ENCODE results near the gene SYNGAP1. TPM values are rescaled to one million over a fixed set of nuclear protein-coding genes. Genes with fewer than 3 reads are reported as not detected.
A peak's percentile ranks its signal among the peaks of the same experiment; 100 is the strongest.

Gene SYNGAP1
- total and polyA plus RNA-seq, 9 of the 15 experiments (the other 6 are each of a cell fraction or from before 2014, with no cell fraction given) = 0.01 to 22.8 (median 3.2) TPM

DNA sequence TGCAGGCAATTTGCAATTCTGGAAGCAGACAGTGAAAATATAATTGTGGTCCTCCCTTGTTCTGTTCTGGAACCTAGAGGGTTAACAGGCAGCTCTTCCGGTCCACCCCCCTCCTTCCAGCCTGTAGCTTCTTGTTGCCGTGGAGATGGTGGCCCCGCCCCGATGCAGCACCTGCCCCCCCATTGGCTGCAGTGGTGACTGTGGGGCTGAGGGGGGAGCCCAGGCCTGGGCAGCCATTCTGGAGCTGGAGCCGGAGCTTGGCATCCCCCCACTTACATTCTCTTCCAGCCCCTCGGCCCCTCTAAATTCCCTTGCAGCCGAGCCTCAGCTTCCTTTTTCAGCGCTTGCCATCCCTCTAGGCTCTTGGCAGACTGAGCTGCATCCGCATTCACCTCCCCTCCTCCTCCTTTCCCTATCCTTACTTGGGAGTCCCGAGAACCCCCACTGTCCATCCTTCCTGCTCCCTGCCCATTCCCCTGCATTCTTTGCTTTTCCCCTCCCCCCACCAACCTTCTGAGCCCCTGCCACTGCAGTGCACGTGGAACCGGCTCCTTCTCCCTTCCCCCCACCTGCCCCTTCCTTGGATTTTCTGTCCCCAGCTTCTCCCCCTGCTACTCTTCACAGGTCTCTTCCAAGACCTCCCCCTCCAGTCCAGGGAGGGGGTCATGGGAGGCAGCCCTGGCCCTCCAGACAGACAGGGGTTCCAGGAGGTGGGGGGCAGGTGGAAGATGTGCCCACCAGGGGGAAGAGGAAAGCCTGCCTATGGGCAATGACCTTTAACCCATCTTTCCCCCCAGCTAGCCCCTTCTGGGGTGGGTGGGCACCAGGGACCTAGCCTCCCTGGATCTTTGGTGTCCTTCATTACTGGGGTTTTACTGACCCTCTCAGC lies 11.4 kb downstream of the SYNGAP1 start (continued):
- TF ChIP-seq HOXB6 (CRISPR knock-in tag; IDR thresholded peaks at IDR 0.05; ENCODE audit: borderline replicate concordance) (no peak), ETV1 (tag; conservative IDR thresholded peaks at IDR 0.05; ENCODE audit: low read depth) (peak; percentile 96), EGR1 (conservative IDR thresholded peaks at IDR 0.05) (0 out of 2 replicates have a peak, but pooled peaks have one; percentile 17), FOXJ3 (CRISPR knock-in tag; IDR thresholded peaks at IDR 0.05) (peak; percentile 72), MAFK (IDR thresholded peaks at IDR 0.05; ENCODE audit: low read length) (no peak), ZNF507 (tag; conservative IDR thresholded peaks at IDR 0.05) (no peak), YY1 (IDR thresholded peaks at IDR 0.05; ENCODE audit: borderline replicate concordance in 1 of 3, control insufficient read depth in 1 of 3, extremely low read depth in 1 of 3, insufficient read depth in 3 of 3, insufficient read length in 1 of 3, insufficient replicate concordance in 2 of 3, low read depth in 1 of 3, low read length in 2 of 3) (peak in 2 of 3 experiments; percentile 22 to 34), GABPB1 (CRISPR knock-in tag; IDR thresholded peaks at IDR 0.05) (peak; percentile 57; the same call in 1 of the 2 replicates), JUND (IDR thresholded peaks at IDR 0.05; ENCODE audit: borderline replicate concordance, low read depth, low read length) (no peak), JUND (tag; IDR thresholded peaks at IDR 0.05; ENCODE audit: borderline replicate concordance, low read depth, low read length) (no peak)
- TF ChIP-seq, protein P1, sequence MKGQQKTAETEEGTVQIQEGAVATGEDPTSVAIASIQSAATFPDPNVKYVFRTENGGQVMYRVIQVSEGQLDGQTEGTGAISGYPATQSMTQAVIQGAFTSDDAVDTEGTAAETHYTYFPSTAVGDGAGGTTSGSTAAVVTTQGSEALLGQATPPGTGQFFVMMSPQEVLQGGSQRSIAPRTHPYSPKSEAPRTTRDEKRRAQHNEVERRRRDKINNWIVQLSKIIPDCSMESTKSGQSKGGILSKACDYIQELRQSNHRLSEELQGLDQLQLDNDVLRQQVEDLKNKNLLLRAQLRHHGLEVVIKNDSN (CRISPR knock-in tag; IDR thresholded peaks at IDR 0.05) = peak; percentile 21; the same call in 1 of the 2 replicates
- TF ChIP-seq, protein P2, sequence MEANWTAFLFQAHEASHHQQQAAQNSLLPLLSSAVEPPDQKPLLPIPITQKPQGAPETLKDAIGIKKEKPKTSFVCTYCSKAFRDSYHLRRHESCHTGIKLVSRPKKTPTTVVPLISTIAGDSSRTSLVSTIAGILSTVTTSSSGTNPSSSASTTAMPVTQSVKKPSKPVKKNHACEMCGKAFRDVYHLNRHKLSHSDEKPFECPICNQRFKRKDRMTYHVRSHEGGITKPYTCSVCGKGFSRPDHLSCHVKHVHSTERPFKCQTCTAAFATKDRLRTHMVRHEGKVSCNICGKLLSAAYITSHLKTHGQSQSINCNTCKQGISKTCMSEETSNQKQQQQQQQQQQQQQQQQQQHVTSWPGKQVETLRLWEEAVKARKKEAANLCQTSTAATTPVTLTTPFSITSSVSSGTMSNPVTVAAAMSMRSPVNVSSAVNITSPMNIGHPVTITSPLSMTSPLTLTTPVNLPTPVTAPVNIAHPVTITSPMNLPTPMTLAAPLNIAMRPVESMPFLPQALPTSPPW (CRISPR knock-in tag; IDR thresholded peaks at IDR 0.05) = peak; percentile 93
- TF ChIP-seq, protein P3, sequence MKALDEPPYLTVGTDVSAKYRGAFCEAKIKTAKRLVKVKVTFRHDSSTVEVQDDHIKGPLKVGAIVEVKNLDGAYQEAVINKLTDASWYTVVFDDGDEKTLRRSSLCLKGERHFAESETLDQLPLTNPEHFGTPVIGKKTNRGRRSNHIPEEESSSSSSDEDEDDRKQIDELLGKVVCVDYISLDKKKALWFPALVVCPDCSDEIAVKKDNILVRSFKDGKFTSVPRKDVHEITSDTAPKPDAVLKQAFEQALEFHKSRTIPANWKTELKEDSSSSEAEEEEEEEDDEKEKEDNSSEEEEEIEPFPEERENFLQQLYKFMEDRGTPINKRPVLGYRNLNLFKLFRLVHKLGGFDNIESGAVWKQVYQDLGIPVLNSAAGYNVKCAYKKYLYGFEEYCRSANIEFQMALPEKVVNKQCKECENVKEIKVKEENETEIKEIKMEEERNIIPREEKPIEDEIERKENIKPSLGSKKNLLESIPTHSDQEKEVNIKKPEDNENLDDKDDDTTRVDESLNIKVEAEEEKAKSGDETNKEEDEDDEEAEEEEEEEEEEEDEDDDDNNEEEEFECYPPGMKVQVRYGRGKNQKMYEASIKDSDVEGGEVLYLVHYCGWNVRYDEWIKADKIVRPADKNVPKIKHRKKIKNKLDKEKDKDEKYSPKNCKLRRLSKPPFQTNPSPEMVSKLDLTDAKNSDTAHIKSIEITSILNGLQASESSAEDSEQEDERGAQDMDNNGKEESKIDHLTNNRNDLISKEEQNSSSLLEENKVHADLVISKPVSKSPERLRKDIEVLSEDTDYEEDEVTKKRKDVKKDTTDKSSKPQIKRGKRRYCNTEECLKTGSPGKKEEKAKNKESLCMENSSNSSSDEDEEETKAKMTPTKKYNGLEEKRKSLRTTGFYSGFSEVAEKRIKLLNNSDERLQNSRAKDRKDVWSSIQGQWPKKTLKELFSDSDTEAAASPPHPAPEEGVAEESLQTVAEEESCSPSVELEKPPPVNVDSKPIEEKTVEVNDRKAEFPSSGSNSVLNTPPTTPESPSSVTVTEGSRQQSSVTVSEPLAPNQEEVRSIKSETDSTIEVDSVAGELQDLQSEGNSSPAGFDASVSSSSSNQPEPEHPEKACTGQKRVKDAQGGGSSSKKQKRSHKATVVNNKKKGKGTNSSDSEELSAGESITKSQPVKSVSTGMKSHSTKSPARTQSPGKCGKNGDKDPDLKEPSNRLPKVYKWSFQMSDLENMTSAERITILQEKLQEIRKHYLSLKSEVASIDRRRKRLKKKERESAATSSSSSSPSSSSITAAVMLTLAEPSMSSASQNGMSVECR (CRISPR knock-in tag; IDR thresholded peaks at IDR 0.05) = peak; percentile 38; the same call in 1 of the 2 replicates
